H1 (cell line): Measurements from ENCODE around the gene RUNX1. TPM values are rescaled to one million over a fixed set of nuclear protein-coding genes. Genes with fewer than 3 reads are reported as not detected.

Source experiments
- CTCF ChIA-PET: fragments of 300-600 bp; sonication (Branson Sonifier 250); formaldehyde crosslinking; loops from one replicate; lab custom pipeline; 2021; ENCODE audit not compliant: partially characterized antibody; lab: Charles Lee
- POLR2A ChIA-PET: fragments of 300-600 bp; sonication (Branson Sonifier 250); formaldehyde crosslinking; loops from one replicate; lab custom pipeline; 2021; ENCODE audit warnings: inconsistent platforms; ENCODE audit not compliant: partially characterized antibody; lab: Charles Lee
- DNase-seq, 2 experiments: peaks; one replicate each; pipeline versions ENCODE4 v3.0.0 to v3.0.0-alpha.2; 2010 to 2022; ENCODE audit warnings: low spot score in 2 of 2, low read depth in 1 of 2, mixed read lengths in 1 of 2
- FAIRE-seq: peaks from 2 replicates; lab custom pipeline; 2011; peaks lifted over from hg19 to GRCh38; lab: Jason Lieb, UNC
- H2AFZ ChIP-seq: 2 replicates; pipeline ENCODE4 v1.8.1; 2012; ENCODE audit warnings: low read length, inconsistent platforms
- H2AK5ac ChIP-seq: 2 replicates; pipeline ENCODE4 v1.6.1; 2013; ENCODE audit warnings: low read depth, low read length
- H2BK120ac ChIP-seq: replicated peaks from 2 replicates; pipeline ENCODE3; 2013; ENCODE audit warnings: low read depth, low read length, inconsistent platforms
- H2BK12ac ChIP-seq: 2 replicates; pipeline ENCODE4 v1.6.1; 2013; ENCODE audit warnings: low read depth, low read length
- H2BK15ac ChIP-seq: 2 replicates; pipeline ENCODE4 v1.6.1; 2013; ENCODE audit warnings: low read length
- H2BK20ac ChIP-seq: 2 replicates; pipeline ENCODE4 v1.6.1; 2013; ENCODE audit warnings: low read length
- H2BK5ac ChIP-seq: 2 replicates; pipeline ENCODE4 v1.6.1; 2013; ENCODE audit warnings: low read depth, low read length
- H3K14ac ChIP-seq: 2 replicates; pipeline ENCODE4 v1.6.1; 2013; ENCODE audit warnings: inconsistent platforms; ENCODE audit not compliant: insufficient read length
- H3K18ac ChIP-seq: 2 replicates; pipeline ENCODE4 v1.6.1; 2013; ENCODE audit warnings: low read length; ENCODE audit errors: extremely low read depth
- H3K23ac ChIP-seq: 2 replicates; pipeline ENCODE4 v1.6.1; 2013; ENCODE audit warnings: inconsistent platforms; ENCODE audit not compliant: insufficient read length
- H3K23me2 ChIP-seq: 2 replicates; pipeline ENCODE4 v1.6.1; 2013; ENCODE audit warnings: low read depth, low read length
- H3K27ac ChIP-seq: 2 replicates; pipeline ENCODE4 v1.6.1; 2011; ENCODE audit warnings: low read depth, low read length, inconsistent platforms
- H3K27me3 ChIP-seq, 4 experiments: replicated peaks in 1 of 4; 1 replicate in 1 of 4; 2 replicates in 3 of 4; pipeline versions ENCODE4 v1.6.1 to v1.8.1; 2011 to 2013; ENCODE audit warnings: low read length in 3 of 4, mild to moderate bottlenecking in 3 of 4, inconsistent platforms in 2 of 4, mixed read lengths in 2 of 4, moderate library complexity in 1 of 4; ENCODE audit not compliant: control insufficient read depth in 3 of 4, insufficient read depth in 3 of 4; ENCODE audit errors: extremely low read depth in 1 of 4
- H3K36me3 ChIP-seq, 4 experiments: 2 replicates each; pipeline versions ENCODE4 v1.6.1 to v1.8.1; 2011 to 2013; ENCODE audit warnings: mild to moderate bottlenecking in 4 of 4, low read length in 3 of 4, moderate library complexity in 2 of 4, control low read depth in 1 of 4, inconsistent platforms in 1 of 4; ENCODE audit not compliant: insufficient read depth in 4 of 4, control insufficient read depth in 2 of 4
- H3K4ac ChIP-seq: replicated peaks from 2 replicates; pipeline ENCODE3; 2013; ENCODE audit warnings: low read length, low read depth, mixed read lengths, inconsistent platforms; ENCODE audit not compliant: insufficient read length
- H3K4me1 ChIP-seq, 4 experiments: replicated peaks in 1 of 4; 1 replicate in 1 of 4; 2 replicates in 3 of 4; pipeline versions ENCODE4 v1.6.1 to v1.8.1; 2011 to 2013; ENCODE audit warnings: low read length in 3 of 4, inconsistent platforms in 2 of 4, mixed read lengths in 1 of 4; ENCODE audit not compliant: insufficient read depth in 4 of 4, control insufficient read depth in 3 of 4
- H3K4me2 ChIP-seq, 2 experiments: 2 replicates each; pipeline versions ENCODE4 v1.6.1 to v1.8.1; 2011 to 2013; ENCODE audit warnings: low read depth in 2 of 2, low read length in 2 of 2, control low read depth in 1 of 2, inconsistent platforms in 1 of 2, mild to moderate bottlenecking in 1 of 2; ENCODE audit not compliant: insufficient read depth in 1 of 2
- H3K4me3 ChIP-seq, 4 experiments: fragments of 200-600, 300-600 bp in 1 of 4; sonication (generic), shearing (Covaris generic), sonication (Bioruptor Twin) in 1 of 4; 2 replicates each; pipeline versions ENCODE4 v1.5.1 to v1.8.1; 2011 to 2016; ENCODE audit warnings: low read length in 4 of 4, low read depth in 3 of 4, control low read depth in 2 of 4, inconsistent platforms in 2 of 4, mild to moderate bottlenecking in 2 of 4, mixed read lengths in 1 of 4, moderate library complexity in 1 of 4; ENCODE audit not compliant: insufficient read depth in 2 of 4; ENCODE audit errors: extremely low read depth in 1 of 4
- H3K56ac ChIP-seq: replicated peaks from 2 replicates; pipeline ENCODE3; 2013; ENCODE audit warnings: low read depth, mild to moderate bottlenecking, mixed read lengths, low read length, inconsistent platforms; ENCODE audit not compliant: insufficient read length
- H3K79me1 ChIP-seq: 2 replicates; pipeline ENCODE4 v1.6.1; 2013; ENCODE audit warnings: low read depth, low read length, control low read depth
- H3K79me2 ChIP-seq, 2 experiments: 2 replicates each; pipeline versions ENCODE4 v1.6.1 to v1.8.1; 2012 to 2013; ENCODE audit warnings: low read length in 2 of 2, mild to moderate bottlenecking in 2 of 2, inconsistent platforms in 1 of 2; ENCODE audit not compliant: insufficient read depth in 2 of 2, control insufficient read depth in 1 of 2
- H3K9ac ChIP-seq, 4 experiments: replicated peaks in 1 of 4; 1 replicate in 1 of 4; 2 replicates in 3 of 4; pipeline versions ENCODE4 v1.6.1 to v1.8.1; 2011 to 2013; ENCODE audit warnings: low read depth in 3 of 4, low read length in 3 of 4, control low read depth in 2 of 4, mild to moderate bottlenecking in 2 of 4, moderate library complexity in 2 of 4, inconsistent platforms in 1 of 4; ENCODE audit errors: extremely low read depth in 1 of 4
- H3K9me3 ChIP-seq, 2 experiments: 2 replicates each; pipeline versions ENCODE4 v1.6.1 to v1.8.1; 2012 to 2013; ENCODE audit warnings: mild to moderate bottlenecking in 2 of 2, moderate library complexity in 2 of 2, control low read depth in 1 of 2, inconsistent platforms in 1 of 2, low read depth in 1 of 2, low read length in 1 of 2, mixed read lengths in 1 of 2; ENCODE audit not compliant: insufficient read depth in 2 of 2
- H4K20me1 ChIP-seq, 2 experiments: replicated peaks in 1 of 2; 2 replicates each; pipeline versions ENCODE3 to v1.8.1; 2011 to 2013; ENCODE audit warnings: inconsistent platforms in 2 of 2, low read length in 2 of 2, mild to moderate bottlenecking in 1 of 2; ENCODE audit not compliant: insufficient read depth in 2 of 2, control insufficient read depth in 1 of 2
- H4K5ac ChIP-seq: 2 replicates; pipeline ENCODE4 v1.6.1; 2013; ENCODE audit warnings: low read length, low read depth, mixed read lengths, inconsistent platforms; ENCODE audit not compliant: insufficient read length
- H4K8ac ChIP-seq: 2 replicates; pipeline ENCODE4 v1.8.0; 2013; ENCODE audit warnings: mild to moderate bottlenecking, moderate library complexity, low read length, inconsistent platforms; ENCODE audit not compliant: insufficient read depth; ENCODE audit errors: extremely low read depth
- H4K91ac ChIP-seq: replicated peaks from 2 replicates; pipeline ENCODE3; 2013; ENCODE audit warnings: low read length, mixed read lengths, inconsistent platforms; ENCODE audit not compliant: insufficient read length
- BACH1 ChIP-seq: IDR thresholded peaks from 2 replicates; pipeline ENCODE4 v1.6.1; 2012; ENCODE audit warnings: low read length, improper control_type of control experiment
- FOSL1 ChIP-seq: IDR thresholded peaks from 2 replicates; pipeline ENCODE4 v1.6.1; 2011; ENCODE audit warnings: mild to moderate bottlenecking, low read depth, low read length, moderate library complexity; ENCODE audit not compliant: insufficient read depth
- JUND ChIP-seq: IDR thresholded peaks from 2 replicates; pipeline ENCODE4 v1.6.1; 2011; ENCODE audit warnings: mild to moderate bottlenecking, improper control_type of control experiment, low read length
- RBBP5 ChIP-seq: IDR thresholded peaks from 2 replicates; pipeline ENCODE4 v1.7.1; 2012; ENCODE audit warnings: low read depth, mild to moderate bottlenecking, inconsistent platforms, low read length, moderate library complexity, borderline replicate concordance
- SAP30 ChIP-seq: fragments of 300-600 bp; sonication (generic); IDR thresholded peaks from 2 replicates; pipeline ENCODE4 v1.7.1; 2012; ENCODE audit warnings: low read length, moderate library complexity, mild to moderate bottlenecking, inconsistent platforms; ENCODE audit not compliant: insufficient read depth, insufficient replicate concordance
- WGBS, 2 experiments: shearing (Covaris generic) in 1 of 2; methylation state at CpG; one replicate each; pipeline versions ENCODE4 v1.1.6 to v1.1.7; 2013 to 2015; ENCODE audit warnings: low lambda C conversion rate in 2 of 2, mixed read lengths in 2 of 2, inconsistent platforms in 1 of 2, low coverage in 1 of 2, missing lambda C conversion rate in 1 of 2; ENCODE audit not compliant: insufficient replicate concordance in 2 of 2, insufficient coverage in 1 of 2, insufficient read length in 1 of 2; ENCODE audit errors: extremely low coverage in 1 of 2, missing lambda C conversion rate in 1 of 2; 5-methylcytosine and 5-hydroxymethylcytosine counted together
- polyA plus RNA-seq, 7 experiments: library from polyadenylated mRNA; depleted of rRNA in 3 of 7; stranded (reverse) in 5 of 7; unstranded in 2 of 7; fragments of >200 nt in 5 of 7; fragments of 200-250 nt in 2 of 7; gene quantifications; 1 replicate in 5 of 7; 2 replicates in 1 of 7; 4 replicates in 1 of 7; pipeline versions ENCODE4 v1.2.1 to v1.2.3, GENCODE V29; 2011 to 2013; ENCODE audit warnings: missing spikeins in 2 of 7, mixed read lengths in 2 of 7
- total RNA-seq: library from RNA; stranded (reverse); fragmentation: NEBNext Ultra II Directional; extraction: Animal tissue kit (Norgen Biotek cat#: 25700); gene quantifications from 2 replicates; pipeline ENCODE4 v1.2.1, GENCODE V29; 2021

The RUNX1 gene
- total and polyA plus RNA-seq, 2 of the 8 experiments (the other 6 are each of a cell fraction or from before 2014, with no cell fraction given), result 0.20 to 0.60 TPM

DNA sequence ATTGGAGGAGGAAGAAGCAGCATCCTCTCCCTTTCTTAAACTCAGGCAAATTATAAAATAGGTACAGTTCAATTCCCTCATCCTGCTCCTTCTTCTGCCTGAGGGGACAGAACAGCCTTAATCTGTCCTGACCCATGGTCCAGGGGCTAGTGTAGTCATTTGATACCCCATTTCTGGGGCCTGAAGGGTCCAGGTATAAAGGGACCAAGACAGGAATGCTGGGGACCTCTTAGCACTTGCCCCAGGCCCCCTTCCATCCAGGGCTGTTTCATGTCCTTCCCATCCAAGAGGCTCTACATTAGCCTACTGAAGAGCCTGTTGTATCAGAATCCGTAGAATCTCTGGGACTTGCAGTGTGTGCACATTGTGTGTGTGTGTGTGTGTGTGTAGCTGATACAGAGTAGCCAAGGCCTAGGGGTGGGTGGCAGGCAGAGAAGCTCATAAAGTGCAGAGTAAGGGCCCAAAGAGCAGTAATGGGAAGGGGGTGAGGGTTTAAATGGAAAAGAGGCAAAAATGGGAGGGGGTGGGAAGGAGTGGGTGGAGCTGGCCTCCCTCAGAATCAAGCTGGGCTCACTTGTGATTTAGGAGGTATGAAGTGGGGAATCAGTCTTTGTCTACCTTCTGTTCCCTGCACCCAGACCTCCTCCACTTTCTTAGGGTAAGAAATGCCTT lies 32.4 kb downstream of the RUNX1 start:
- H2BK12ac ChIP-seq, result no peak overlapping the region
- ChIA-PET POLR2A (interaction anchor here (0.6 kb wide), 1 partner anchor 189 kb away, joined by 3 read pairs; no protein-coding TSS in a partner anchor), CTCF (interaction anchor here (0.6 to 0.7 kb wide), 2 partner anchors 114 to 824 kb away, joined by 3 to 5 read pairs; no protein-coding TSS in a partner anchor)
- H3K36me3 ChIP-seq, result no peaks in the 10 kb centered on the region
- no peak overlapping the region for H2BK5ac ChIP-seq
- no peaks in the 10 kb centered on the region for H3K4me1 ChIP-seq
- no peak overlapping the region for H3K14ac ChIP-seq
- no peak overlapping the region for H3K4me2 ChIP-seq
- no peaks in the 10 kb centered on the region for H3K79me2 ChIP-seq
- FAIRE-seq (no peak), DNase-seq (no peak)
- H2BK20ac ChIP-seq, result no peak overlapping the region
- no peak overlapping the region for H3K56ac ChIP-seq
- WGBS, 2 experiments, result 94% methylated on average over 1 of the region's 1 CpG; no CpG with 5 or more reads in 1 of the 2 experiments
- H4K20me1 ChIP-seq, result no peaks in the 10 kb centered on the region
- no peak overlapping the region for H2BK120ac ChIP-seq
- no peak overlapping the region for H3K4ac ChIP-seq
- no peak overlapping the region for H3K18ac ChIP-seq
- H3K9me3 ChIP-seq, result no peaks in the 10 kb centered on the region
- no peak overlapping the region for H3K9ac ChIP-seq
- H3K4me3 ChIP-seq, result no peak overlapping the region
- no peak overlapping the region for H4K8ac ChIP-seq
- H4K5ac ChIP-seq, result no peak overlapping the region
- no peak overlapping the region for H2BK15ac ChIP-seq
- TF ChIP-seq RBBP5 (no peak), BACH1 (no peak), JUND (no peak), SAP30 (no peak), FOSL1 (no peak)
- no peak overlapping the region for H3K27ac ChIP-seq
- H3K23me2 ChIP-seq, result no peaks in the 10 kb centered on the region
- no peak overlapping the region for H3K23ac ChIP-seq
- H3K27me3 ChIP-seq, result no peaks in the 10 kb centered on the region
- no peaks in the 10 kb centered on the region for H3K79me1 ChIP-seq
- H4K91ac ChIP-seq, result no peak overlapping the region
- no peak overlapping the region; the same call in 1 of the 2 replicates for H2AFZ ChIP-seq
- no peak overlapping the region for H2AK5ac ChIP-seq
